Stimulated activated naive B cell treated with anti-CD40 and anti-IgM and Interleukin-4, amounts not matched to agents 10 μg/mL and 1 μg/mL and 100 μg/mL, for 72 hours (primary cell): ENCODE measurements around the gene APLF.
"Not testable (repeated sequence)": the region's sequence is repeated elsewhere in the genome, so short reads cannot be mapped to it uniquely, and the experiment has no call there.

Experiments used
- ATAC-seq, 2 donors: fragments of 150-1000 bp; cut with Tn5 transposase; replicated peaks; 2 replicates each; pipeline ENCODE4 v1.10.0; 2021; ENCODE audit warnings: moderate library complexity in 1 of 2
- DNase-seq: peaks from one replicate; pipeline ENCODE4 v3.0.0; 2021
- H3K27ac Mint-ChIP-seq: one replicate; pipeline ENCODE4 v1.8.0; 2022; ENCODE audit warnings: mild to moderate bottlenecking, mixed read lengths
- H3K27me3 Mint-ChIP-seq, 2 donors: one replicate each; pipeline ENCODE4 v1.8.0; 2022; ENCODE audit warnings: mixed read lengths in 2 of 2
- H3K36me3 Mint-ChIP-seq, 2 donors: one replicate each; pipeline ENCODE4 v1.8.0; 2022; ENCODE audit warnings: mixed read lengths in 2 of 2, mild to moderate bottlenecking in 1 of 2
- H3K4me1 Mint-ChIP-seq, 2 donors: one replicate each; pipeline ENCODE4 v1.8.0; 2022; ENCODE audit warnings: mixed read lengths in 2 of 2, mild to moderate bottlenecking in 1 of 2
- H3K4me3 Mint-ChIP-seq, 2 donors: one replicate each; pipeline ENCODE4 v1.8.0; 2022; ENCODE audit warnings: mild to moderate bottlenecking in 2 of 2, mixed read lengths in 2 of 2, moderate library complexity in 1 of 2
- H3K9me3 Mint-ChIP-seq, 2 donors: one replicate each; pipeline ENCODE4 v1.8.0; 2022; ENCODE audit warnings: mixed read lengths in 2 of 2, mild to moderate bottlenecking in 1 of 2

Gene APLF

GRCh38 chr2:68431316-68431972, 35.9 kb upstream of the APLF start:
- Mint-ChIP-seq H3K36me3 (peaks cover 0 to 4% of the 10 kb centered on the region in 2 donors), H3K4me1 (peaks cover 23 to 42% of the 10 kb centered on the region in 2 donors)

GRCh38 chr2:68432696-68433658, 34.4 kb upstream of the APLF start:
- Mint-ChIP-seq H3K4me3 (no peak overlapping the region), H3K9me3 (peaks cover 0 to 6% of the 10 kb centered on the region in 2 donors), H3K27me3 (no peaks in the 10 kb centered on the region), H3K27ac (no peak overlapping the region), H3K36me3 (peaks cover 0 to 4% of the 10 kb centered on the region in 2 donors), H3K4me1 (peaks cover 22 to 36% of the 10 kb centered on the region in 2 donors)
- DNase-seq (no peak), ATAC-seq (no peak)

More at GRCh38 chr2:68431316-68431972, 35.9 kb upstream of the APLF start:
- H3K27me3 Mint-ChIP-seq, result no peaks in the 10 kb centered on the region
- no peak overlapping the region for H3K4me3 Mint-ChIP-seq
- ATAC-seq (no peak), DNase-seq (no peak)
- H3K9me3 Mint-ChIP-seq, result peaks cover 0 to 6% of the 10 kb centered on the region in 2 donors
- no peak overlapping the region for H3K27ac Mint-ChIP-seq

- DNase-seq (no peak), ATAC-seq (peak; percentile 33 to 34)
Measured at GRCh38 chr2:68434981-68435380, 32.4 kb upstream of the APLF start.

GRCh38 chr2:68435615-68436014, 31.8 kb upstream of the APLF start:
- DNase-seq, result no peak
- Mint-ChIP-seq H3K4me3 (no peak overlapping the region), H3K9me3 (peaks cover 0 to 8% of the 10 kb centered on the region in 2 donors), H3K4me1 (peaks cover 34 to 44% of the 10 kb centered on the region in 2 donors), H3K27ac (no peak overlapping the region), H3K36me3 (peaks cover 0 to 10% of the 10 kb centered on the region in 2 donors), H3K27me3 (no peaks in the 10 kb centered on the region)
- no peak for ATAC-seq

More at GRCh38 chr2:68434981-68435380, 32.4 kb upstream of the APLF start:
- H3K27ac Mint-ChIP-seq, result no peak overlapping the region
- peaks cover 0 to 8% of the 10 kb centered on the region in 2 donors for H3K9me3 Mint-ChIP-seq
- peaks cover 28 to 41% of the 10 kb centered on the region in 2 donors for H3K4me1 Mint-ChIP-seq
- H3K27me3 Mint-ChIP-seq, result no peaks in the 10 kb centered on the region
- no peak overlapping the region for H3K4me3 Mint-ChIP-seq
- peaks cover 0 to 10% of the 10 kb centered on the region in 2 donors for H3K36me3 Mint-ChIP-seq

GRCh38 chr2:68436270-68436669, 31.1 kb upstream of the APLF start:
- ATAC-seq, result no peak

GRCh38 chr2:68438455-68439303, 28.7 kb upstream of the APLF start:
- peaks cover 36 to 53% of the 10 kb centered on the region in 2 donors for H3K4me1 Mint-ChIP-seq
- peaks cover 0 to 5% of the 10 kb centered on the region in 2 donors for H3K36me3 Mint-ChIP-seq
- peak; percentile 49 to 61 for ATAC-seq
- peak overlapping the region; percentile 96 for H3K27ac Mint-ChIP-seq
- no peaks in the 10 kb centered on the region for H3K27me3 Mint-ChIP-seq
- peak overlapping the region; percentile 11 to 66 for H3K4me3 Mint-ChIP-seq
- peaks cover 0 to 5% of the 10 kb centered on the region in 2 donors for H3K9me3 Mint-ChIP-seq
- DNase-seq, result peak; percentile 36

More at GRCh38 chr2:68436270-68436669, 31.1 kb upstream of the APLF start:
- H3K4me1 Mint-ChIP-seq, result peaks cover 39 to 49% of the 10 kb centered on the region in 2 donors
- no peak overlapping the region for H3K27ac Mint-ChIP-seq
- H3K9me3 Mint-ChIP-seq, result peaks cover 0 to 8% of the 10 kb centered on the region in 2 donors
- peaks cover 0 to 10% of the 10 kb centered on the region in 2 donors for H3K36me3 Mint-ChIP-seq
- H3K4me3 Mint-ChIP-seq, result no peak overlapping the region
- no peaks in the 10 kb centered on the region for H3K27me3 Mint-ChIP-seq
- DNase-seq, result no peak

- Mint-ChIP-seq H3K36me3 (peaks cover 0 to 5% of the 10 kb centered on the region in 2 donors), H3K9me3 (peaks cover 0 to 1% of the 10 kb centered on the region in 2 donors), H3K27ac (peak overlapping the region; percentile 94), H3K4me3 (peak overlapping the region; percentile 57 to 65), H3K4me1 (peaks cover 29 to 39% of the 10 kb centered on the region in 2 donors), H3K27me3 (no peaks in the 10 kb centered on the region)
- DNase-seq (peak; percentile 90), ATAC-seq (peak; percentile 93 to 98)
Measured at GRCh38 chr2:68441179-68441993, 26.0 kb upstream of the APLF start.

GRCh38 chr2:68441994-68442322, 25.4 kb upstream of the APLF start:
- DNase-seq (no peak), ATAC-seq (no peak)
- Mint-ChIP-seq H3K4me1 (peaks cover 24 to 33% of the 10 kb centered on the region in 2 donors), H3K4me3 (no peak overlapping the region), H3K36me3 (peaks cover 0 to 5% of the 10 kb centered on the region in 2 donors), H3K27ac (no peak overlapping the region), H3K27me3 (no peaks in the 10 kb centered on the region), H3K9me3 (peaks cover 0 to 1% of the 10 kb centered on the region in 2 donors)

GRCh38 chr2:68446425-68446824, 21.0 kb upstream of the APLF start:
- not testable (repeated sequence) for H3K27ac Mint-ChIP-seq, H3K36me3 Mint-ChIP-seq, DNase-seq, ATAC-seq, H3K4me3 Mint-ChIP-seq, H3K27me3 Mint-ChIP-seq, H3K9me3 Mint-ChIP-seq, H3K4me1 Mint-ChIP-seq

GRCh38 chr2:68447118-68447517, 20.3 kb upstream of the APLF start:
- DNase-seq (no peak), ATAC-seq (no peak)
- Mint-ChIP-seq H3K9me3 (no peaks in the 10 kb centered on the region), H3K36me3 (no peaks in the 10 kb centered on the region), H3K27me3 (no peaks in the 10 kb centered on the region), H3K4me3 (no peak overlapping the region), H3K4me1 (no peaks in the 10 kb centered on the region), H3K27ac (no peak overlapping the region)

- Mint-ChIP-seq H3K36me3 (no peaks in the 10 kb centered on the region), H3K4me3 (no peak overlapping the region), H3K9me3 (no peaks in the 10 kb centered on the region), H3K27ac (no peak overlapping the region), H3K27me3 (no peaks in the 10 kb centered on the region), H3K4me1 (peaks cover 0 to 3% of the 10 kb centered on the region in 2 donors)
- ATAC-seq (no peak), DNase-seq (no peak)
Measured at GRCh38 chr2:68448671-68449653, 18.4 kb upstream of the APLF start.

GRCh38 chr2:68452158-68452900, 15.1 kb upstream of the APLF start:
- H3K4me3 Mint-ChIP-seq, result no peak overlapping the region
- H3K9me3 Mint-ChIP-seq, result no peaks in the 10 kb centered on the region
- no peaks in the 10 kb centered on the region for H3K27me3 Mint-ChIP-seq
- H3K27ac Mint-ChIP-seq, result no peak overlapping the region
- DNase-seq (no peak), ATAC-seq (no peak)
- no peaks in the 10 kb centered on the region for H3K36me3 Mint-ChIP-seq
- H3K4me1 Mint-ChIP-seq, result peaks cover 0 to 3% of the 10 kb centered on the region in 2 donors
